Esophagus squamous epithelium (tissue), 5 donors: ENCODE results near the gene SELENOO. TPM values are rescaled to one million over a fixed set of nuclear protein-coding genes. Genes with fewer than 3 reads are reported as not detected.

Source experiments
- DNase-seq: peaks from one replicate; lab custom pipeline; 2025; lab: John Stamatoyannopoulos, UW
- H3K27ac ChIP-seq, 4 donors: fragments of 200-600 bp; sonication (generic); one replicate each; pipeline ENCODE4 v1.5.1; 2016 to 2019; ENCODE audit warnings: mild to moderate bottlenecking in 1 of 4
- H3K27me3 ChIP-seq, 4 donors: fragments of 200-600 bp; sonication (generic); 1 replicate in 3 of 4; 2 replicates in 1 of 4; pipeline versions ENCODE4 v1.5.1 to v1.6.0; 2017 to 2021; ENCODE audit warnings: antibody characterized with exemption in 1 of 4
- H3K36me3 ChIP-seq, 3 donors: fragments of 200-600 bp; sonication (generic); one replicate each; pipeline ENCODE4 v1.5.1; 2016 to 2019
- H3K4me1 ChIP-seq, 3 donors: fragments of 200-600 bp; sonication (generic); one replicate each; pipeline ENCODE4 v1.5.1; 2017 to 2019
- H3K4me3 ChIP-seq, 4 donors: fragments of 200-600 bp; sonication (generic); 1 replicate in 3 of 4; 2 replicates in 1 of 4; pipeline ENCODE4 v1.5.1; 2016 to 2019; ENCODE audit warnings: mild to moderate bottlenecking in 2 of 4, moderate library complexity in 1 of 4
- H3K9me3 ChIP-seq, 3 donors: fragments of 200-600 bp; sonication (generic); one replicate each; pipeline ENCODE4 v1.5.1; 2016 to 2019
- POLR2A ChIP-seq, 4 donors: fragments of 450-650 bp; IDR thresholded peaks; one replicate each; pipeline ENCODE4 v1.6.1; 2017; ENCODE audit warnings: antibody characterized with exemption in 4 of 4, mild to moderate bottlenecking in 4 of 4, moderate library complexity in 3 of 4
- WGBS, 2 donors: methylation state at CpG; one replicate each; pipeline ENCODE4 v1.1.5; 2018; 5-methylcytosine and 5-hydroxymethylcytosine counted together
- intact Hi-C: fragments of 100-400 bp; cut with DNase I; formaldehyde crosslinking; loops from one replicate; pipeline ENCODE4 v1.15.0; 2022
- total RNA-seq, 4 donors: library from RNA; depleted of rRNA; stranded (reverse); fragments of >200 nt; gene quantifications; one replicate each; pipeline ENCODE4 v1.1.0, GENCODE V29; 2016
- TF ChIP-seq, protein P1 (sequence below), 6 experiments: fragments of 450-650 bp in 4 of 6; fragments of 200-600 bp in 2 of 6; sonication (generic) in 2 of 6; IDR thresholded peaks; one replicate each; pipeline ENCODE4 v1.5.1; 2016 to 2019; ENCODE audit warnings: antibody characterized with exemption in 6 of 6, mild to moderate bottlenecking in 4 of 6, moderate library complexity in 4 of 6
- donor health status: DM: yes; HTN: yes; CAD: no.

The SELENOO gene
- total RNA-seq, 4 donors from 2014 or later, result 23.9 to 36.3 (median 27.0) TPM

DNA sequence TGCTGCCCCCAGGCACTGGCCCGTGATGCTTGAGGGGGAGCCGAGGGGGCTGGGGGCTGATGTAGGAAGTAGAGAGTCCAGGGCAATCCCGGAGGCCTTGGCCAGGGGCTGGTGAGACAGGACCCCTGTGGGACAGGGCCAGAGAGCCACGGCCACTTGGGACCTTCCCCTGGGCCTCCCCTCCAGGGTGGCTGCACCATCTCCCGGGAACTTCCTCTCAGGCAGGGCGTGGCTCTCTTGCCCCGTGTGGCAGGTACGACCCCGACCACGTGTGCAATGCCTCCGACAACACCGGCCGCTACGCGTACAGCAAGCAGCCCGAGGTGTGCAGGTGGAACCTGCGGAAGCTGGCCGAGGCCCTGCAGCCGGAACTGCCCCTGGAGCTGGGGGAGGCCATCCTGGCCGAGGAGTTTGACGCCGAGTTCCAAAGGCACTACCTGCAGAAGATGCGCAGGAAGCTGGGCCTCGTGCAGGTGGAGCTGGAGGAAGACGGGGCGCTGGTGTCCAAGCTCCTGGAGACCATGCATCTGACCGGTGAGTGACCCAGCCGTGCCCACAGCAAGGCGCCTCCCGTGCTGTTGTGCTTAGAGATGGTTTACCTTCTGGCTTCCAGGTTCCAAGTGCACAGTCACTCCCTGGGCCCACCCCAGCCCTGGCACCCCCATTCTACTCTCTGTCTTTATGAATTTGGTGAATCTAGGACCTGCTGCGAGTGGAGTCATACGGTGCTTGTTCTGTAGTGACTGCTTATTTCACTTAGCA is 9.7 kb downstream of the SELENOO start:
- H3K9me3 ChIP-seq, result no peaks in the 10 kb centered on the region
- H3K27me3 ChIP-seq, result no peaks in the 10 kb centered on the region
- no peak overlapping the region for H3K4me3 ChIP-seq
- no peak for DNase-seq
- H3K4me1 ChIP-seq, result peaks cover 0 to 40% (median 0%) of the 10 kb centered on the region in 3 donors
- no peak overlapping the region for H3K27ac ChIP-seq
- TF ChIP-seq, protein P1, sequence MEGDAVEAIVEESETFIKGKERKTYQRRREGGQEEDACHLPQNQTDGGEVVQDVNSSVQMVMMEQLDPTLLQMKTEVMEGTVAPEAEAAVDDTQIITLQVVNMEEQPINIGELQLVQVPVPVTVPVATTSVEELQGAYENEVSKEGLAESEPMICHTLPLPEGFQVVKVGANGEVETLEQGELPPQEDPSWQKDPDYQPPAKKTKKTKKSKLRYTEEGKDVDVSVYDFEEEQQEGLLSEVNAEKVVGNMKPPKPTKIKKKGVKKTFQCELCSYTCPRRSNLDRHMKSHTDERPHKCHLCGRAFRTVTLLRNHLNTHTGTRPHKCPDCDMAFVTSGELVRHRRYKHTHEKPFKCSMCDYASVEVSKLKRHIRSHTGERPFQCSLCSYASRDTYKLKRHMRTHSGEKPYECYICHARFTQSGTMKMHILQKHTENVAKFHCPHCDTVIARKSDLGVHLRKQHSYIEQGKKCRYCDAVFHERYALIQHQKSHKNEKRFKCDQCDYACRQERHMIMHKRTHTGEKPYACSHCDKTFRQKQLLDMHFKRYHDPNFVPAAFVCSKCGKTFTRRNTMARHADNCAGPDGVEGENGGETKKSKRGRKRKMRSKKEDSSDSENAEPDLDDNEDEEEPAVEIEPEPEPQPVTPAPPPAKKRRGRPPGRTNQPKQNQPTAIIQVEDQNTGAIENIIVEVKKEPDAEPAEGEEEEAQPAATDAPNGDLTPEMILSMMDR (IDR thresholded peaks at IDR 0.05), result no peak
- TF ChIP-seq POLR2A (IDR thresholded peaks at IDR 0.05), result no peak
- 83 to 85% methylated on average over 9 to 12 of the region's 32 CpGs for WGBS, 2 donors
- intact Hi-C loops, result loop anchor here (5.0 to 10.0 kb wide), 2 partner anchors 58 to 286 kb away; no protein-coding TSS in a partner anchor
- H3K36me3 ChIP-seq, result peaks cover 14 to 98% (median 41%) of the 10 kb centered on the region in 3 donors

DNA sequence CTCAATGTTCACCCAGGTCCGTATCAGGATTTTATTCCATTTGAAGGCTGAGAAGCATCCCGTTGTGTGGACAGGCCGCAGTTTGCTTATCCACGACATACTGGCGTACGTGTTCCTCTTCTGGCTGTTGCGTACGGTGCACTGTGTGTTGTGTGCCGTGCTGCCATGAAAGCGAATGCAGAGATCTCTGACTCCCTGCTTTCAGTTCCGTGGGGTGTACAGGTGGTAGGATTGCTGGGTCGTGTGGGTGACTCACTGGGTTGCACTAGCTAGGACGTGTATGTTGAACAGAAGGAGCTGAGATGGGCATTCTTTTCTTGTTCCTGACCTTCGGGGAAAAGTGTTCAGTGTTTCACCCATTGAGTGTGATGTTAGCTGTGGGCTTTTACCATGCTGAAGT is 10.3 kb downstream of the SELENOO start:
- Histone ChIP-seq H3K4me3 (no peak overlapping the region), H3K27me3 (no peaks in the 10 kb centered on the region), H3K9me3 (no peaks in the 10 kb centered on the region), H3K36me3 (peaks cover 18 to 98% (median 47%) of the 10 kb centered on the region in 3 donors), H3K27ac (no peak overlapping the region), H3K4me1 (peaks cover 0 to 34% (median 0%) of the 10 kb centered on the region in 3 donors)
- intact Hi-C loops, result loop anchor here (5.0 to 10.0 kb wide), 2 partner anchors 59 to 286 kb away; no protein-coding TSS in a partner anchor
- 72 to 78% methylated on average over 14 of the region's 14 CpGs for WGBS, 2 donors
- no peak for TF ChIP-seq POLR2A (IDR thresholded peaks at IDR 0.05)
- TF ChIP-seq, protein P1 (IDR thresholded peaks at IDR 0.05), result no peak
- DNase-seq, result no peak

DNA sequence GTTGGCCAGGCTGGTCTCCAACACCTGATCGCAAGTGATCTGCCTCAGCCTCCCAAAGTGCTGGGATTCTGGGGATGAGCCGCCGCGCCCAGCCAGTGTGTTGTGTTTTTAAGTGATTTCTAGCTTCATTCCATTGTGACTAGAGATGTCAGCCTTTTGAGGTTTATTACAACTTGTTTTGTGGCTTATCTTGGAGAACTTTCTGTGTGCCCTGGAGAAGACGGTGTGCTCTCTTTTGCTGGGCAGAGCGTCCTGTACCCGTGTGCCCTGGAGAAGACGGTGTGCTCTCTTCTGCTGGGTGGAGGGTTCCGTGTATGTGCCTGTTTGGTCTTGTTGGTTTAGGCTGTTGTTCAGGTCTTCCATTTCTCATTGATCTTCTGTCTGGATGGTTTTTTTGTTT is 12.5 kb downstream of the SELENOO start:
- H3K36me3 ChIP-seq, result peaks cover 39 to 98% (median 55%) of the 10 kb centered on the region in 3 donors
- intact Hi-C loops, result loop anchor here (5.0 to 10.0 kb wide), 2 partner anchors 61 to 288 kb away; no protein-coding TSS in a partner anchor

DNA sequence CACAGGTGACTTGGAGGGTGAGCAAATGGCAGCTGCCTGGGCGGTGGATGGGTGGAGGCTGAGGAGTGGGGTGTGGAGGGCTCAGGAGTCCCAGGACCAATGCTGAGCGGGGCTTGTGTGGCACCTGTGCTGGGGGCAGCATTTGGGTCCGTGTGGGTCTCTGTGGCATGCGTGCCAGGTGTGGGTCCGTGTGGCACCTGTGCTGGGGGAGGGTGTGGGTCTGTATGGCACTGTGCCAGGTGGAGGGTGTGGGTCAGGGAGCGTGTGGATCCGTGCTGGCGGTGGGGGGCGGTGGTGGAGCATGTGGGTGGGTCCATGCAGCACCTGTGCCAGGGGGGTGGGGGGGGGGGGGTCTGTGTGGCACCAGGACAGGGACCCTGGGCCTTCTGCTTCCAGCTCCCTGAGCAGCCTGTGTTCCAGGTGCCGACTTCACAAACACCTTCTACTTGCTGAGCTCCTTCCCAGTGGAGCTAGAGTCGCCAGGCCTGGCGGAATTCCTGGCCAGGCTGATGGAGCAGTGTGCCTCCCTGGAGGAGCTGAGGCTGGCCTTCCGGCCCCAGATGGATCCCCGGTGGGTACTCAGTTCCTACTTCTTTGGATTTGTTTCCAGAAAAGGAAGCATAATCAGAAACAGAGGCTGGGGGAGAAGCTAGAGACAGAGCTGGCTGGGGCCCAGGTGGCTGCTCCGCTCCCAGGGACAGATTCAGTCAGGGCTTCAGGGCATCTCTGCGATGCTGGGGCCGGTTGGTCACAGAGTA is 14.7 kb downstream of the SELENOO start:
- Histone ChIP-seq H3K9me3 (no peaks in the 10 kb centered on the region), H3K36me3 (peaks cover 37 to 98% (median 59%) of the 10 kb centered on the region in 3 donors), H3K27ac (no peak overlapping the region), H3K4me3 (no peak overlapping the region), H3K27me3 (no peaks in the 10 kb centered on the region), H3K4me1 (peaks cover 0 to 15% (median 4%) of the 10 kb centered on the region in 3 donors)
- no peak for DNase-seq
- intact Hi-C loops, result loop anchor here (10.0 kb wide), 1 partner anchor 291 kb away; no protein-coding TSS in a partner anchor
- WGBS, 2 donors, result 56 to 92% methylated on average over 2 to 10 of the region's 17 CpGs
- TF ChIP-seq, protein P1 (IDR thresholded peaks at IDR 0.05), result no peak
- TF ChIP-seq POLR2A (IDR thresholded peaks at IDR 0.05), result no peak

More for the DNA sequence above, 12.5 kb downstream of the SELENOO start:
- Histone ChIP-seq H3K27ac (no peak overlapping the region), H3K4me3 (no peak overlapping the region), H3K4me1 (peaks cover 0 to 18% (median 0%) of the 10 kb centered on the region in 3 donors), H3K9me3 (no peaks in the 10 kb centered on the region), H3K27me3 (no peaks in the 10 kb centered on the region)
- TF ChIP-seq POLR2A (IDR thresholded peaks at IDR 0.05), result no peak
- TF ChIP-seq, protein P1 (IDR thresholded peaks at IDR 0.05), result no peak
- no peak for DNase-seq
- 85 to 88% methylated on average over 8 to 9 of the region's 9 CpGs for WGBS, 2 donors
